Upper lobe of left lung (tissue), 4 donors: Measurements from ENCODE around the gene ERFL.

Experiments used
- CTCF ChIP-seq, 6 experiments: fragments of 450-650 bp in 4 of 6; fragments of 200-600 bp in 2 of 6; sonication (generic) in 2 of 6; IDR thresholded peaks; one replicate each; pipeline ENCODE4 v1.5.1; 2016 to 2019; ENCODE audit warnings: antibody characterized with exemption in 6 of 6
- EP300 ChIP-seq, 4 donors: sonication (generic); formaldehyde crosslinking; IDR thresholded peaks; one replicate each; pipeline ENCODE4 v1.5.1; 2017; ENCODE audit warnings: antibody characterized with exemption in 4 of 4, control low read depth in 2 of 4
- POLR2A ChIP-seq, 4 donors: fragments of 450-650 bp; IDR thresholded peaks; one replicate each; pipeline ENCODE4 v1.5.1; 2016 to 2017; ENCODE audit warnings: antibody characterized with exemption in 4 of 4, mild to moderate bottlenecking in 2 of 4
- POLR2AphosphoS5 ChIP-seq, 2 donors: sonication (generic); formaldehyde crosslinking; IDR thresholded peaks; one replicate each; pipeline ENCODE4 v1.5.1; 2017; ENCODE audit warnings: antibody characterized with exemption in 2 of 2

- TF ChIP-seq CTCF (IDR thresholded peaks at IDR 0.05) (no peak), POLR2A (IDR thresholded peaks at IDR 0.05) (no peak), POLR2AphosphoS5 (IDR thresholded peaks at IDR 0.05) (no peak), EP300 (IDR thresholded peaks at IDR 0.05) (no peak)
Measured at GRCh38 chr19:41911889-41912731, 16.1 kb downstream of the ERFL start.
